Measurements from ENCODE around the gene MIF. TPM values are rescaled to one million over a fixed set of nuclear protein-coding genes. Genes with fewer than 3 reads are reported as not detected.
A peak's percentile ranks its signal among the peaks of the same experiment; 100 is the strongest.

Gene MIF
- 1,068 and 1,091 TPM in 2 replicates for total RNA-seq (2021)
- long read RNA-seq, transcript MIF-201 (3 exons, 939 nt), result major isoform, 348 of 352 reads
- long read RNA-seq, partial matches to known transcripts, result 0 of 352 reads
- long read RNA-seq, other reads (novel, unspliced or antisense), result 1 of 352 reads

GRCh38 chr22:23893945-23894709, at the start of gene MIF:
TSS of gene MIF (plus strand) at chr22:23894383. CDS start at chr22:23894475, 92 bp downstream.
- Histone ChIP-seq H3K14ac (ENCODE audit: insufficient read depth, low read length) (peak within 1 kb of the TSS; percentile 87), H3K9ac (ENCODE audit: extremely low read depth, insufficient read length, low read length) (peak within 1 kb of the TSS; percentile 74), H2BK12ac (ENCODE audit: insufficient read length, low read depth, low read length) (no peak within 1 kb of the TSS), H3K4me1 (ENCODE audit: insufficient read depth, low read length) (peaks cover 3% of the 10 kb centered on the region; the same call in 1 of the 2 replicates), H3K23me2 (ENCODE audit: insufficient read length, low read depth, low read length, poor library complexity, severe bottlenecking) (peaks cover 8% of the 10 kb centered on the region), H2BK20ac (ENCODE audit: low read depth, low read length, poor library complexity, severe bottlenecking) (no peak within 1 kb of the TSS), H2AFZ (ENCODE audit: low read length) (no peak within 1 kb of the TSS), H2BK5ac (ENCODE audit: insufficient read length, low read length) (no peak within 1 kb of the TSS), H3K79me1 (ENCODE audit: insufficient read depth, low read depth, low read length, poor library complexity, severe bottlenecking) (peaks cover 6% of the 10 kb centered on the region), H3K9me3 (ENCODE audit: control insufficient read depth, low read depth, low read length) (no peaks in the 10 kb centered on the region), H3K56ac (ENCODE audit: insufficient read length, low read depth, low read length) (no peak within 1 kb of the TSS), H3K4ac (ENCODE audit: low read depth, low read length) (no peak within 1 kb of the TSS; the same call in 1 of the 2 replicates), H3K27ac (ENCODE audit: insufficient read length, low read depth, low read length) (peak within 1 kb of the TSS; percentile 16), H2BK15ac (ENCODE audit: low read depth, low read length) (no peak within 1 kb of the TSS), H3K23ac (ENCODE audit: insufficient read length, low read depth, low read length) (no peak within 1 kb of the TSS), H3K79me2 (ENCODE audit: insufficient read depth, low read length) (no peaks in the 10 kb centered on the region), H4K20me1 (ENCODE audit: control insufficient read depth, insufficient read depth, insufficient read length) (no peaks in the 10 kb centered on the region), H3K27me3 (ENCODE audit: insufficient read depth, low read length) (no peaks in the 10 kb centered on the region; the same call in 1 of the 2 replicates), H3T11ph (ENCODE audit: low read length) (no peak within 1 kb of the TSS), H2BK120ac (ENCODE audit: low read depth, low read length, poor library complexity, severe bottlenecking) (no peak within 1 kb of the TSS), H4K8ac (replicated peaks; ENCODE audit: insufficient read length, low read depth, low read length) (no peak within 1 kb of the TSS), H3K18ac (ENCODE audit: insufficient read length, low read depth, low read length) (peak within 1 kb of the TSS; percentile 90), H4K5ac (ENCODE audit: insufficient read length, low read depth, low read length) (no peak within 1 kb of the TSS), H2AK5ac (ENCODE audit: insufficient read length, low read length) (no peak within 1 kb of the TSS), H3K4me2 (ENCODE audit: insufficient read depth, insufficient read length, low read length) (peak within 1 kb of the TSS; percentile 75), H4K91ac (ENCODE audit: insufficient read length, low read depth, low read length) (no peak within 1 kb of the TSS)
- WGBS (ENCODE audit: extremely low coverage, insufficient read length, low lambda C conversion rate), result no CpG with 5 or more reads among the region's 72 CpGs
- Mint-ChIP-seq H3K27me3 (ENCODE audit: low read depth) (peaks cover 21% of the 10 kb centered on the region), H3K36me3 (ENCODE audit: insufficient read depth in 1 of 3, low read depth in 3 of 3) (peaks cover 36 to 41% (median 38%) of the 10 kb centered on the region in 3 experiments), H3K27ac (peak within 1 kb of the TSS; percentile 98 to 99 (median 98)), H3K4me1 (peaks cover 45 to 53% of the 10 kb centered on the region in 2 experiments), H3K4me3 (peak within 1 kb of the TSS; percentile 94), H3K9me3 (peaks cover 14 to 18% of the 10 kb centered on the region in 2 experiments)
- peak; percentile 98 for DNase-seq
- TF ChIP-seq, protein P1, sequence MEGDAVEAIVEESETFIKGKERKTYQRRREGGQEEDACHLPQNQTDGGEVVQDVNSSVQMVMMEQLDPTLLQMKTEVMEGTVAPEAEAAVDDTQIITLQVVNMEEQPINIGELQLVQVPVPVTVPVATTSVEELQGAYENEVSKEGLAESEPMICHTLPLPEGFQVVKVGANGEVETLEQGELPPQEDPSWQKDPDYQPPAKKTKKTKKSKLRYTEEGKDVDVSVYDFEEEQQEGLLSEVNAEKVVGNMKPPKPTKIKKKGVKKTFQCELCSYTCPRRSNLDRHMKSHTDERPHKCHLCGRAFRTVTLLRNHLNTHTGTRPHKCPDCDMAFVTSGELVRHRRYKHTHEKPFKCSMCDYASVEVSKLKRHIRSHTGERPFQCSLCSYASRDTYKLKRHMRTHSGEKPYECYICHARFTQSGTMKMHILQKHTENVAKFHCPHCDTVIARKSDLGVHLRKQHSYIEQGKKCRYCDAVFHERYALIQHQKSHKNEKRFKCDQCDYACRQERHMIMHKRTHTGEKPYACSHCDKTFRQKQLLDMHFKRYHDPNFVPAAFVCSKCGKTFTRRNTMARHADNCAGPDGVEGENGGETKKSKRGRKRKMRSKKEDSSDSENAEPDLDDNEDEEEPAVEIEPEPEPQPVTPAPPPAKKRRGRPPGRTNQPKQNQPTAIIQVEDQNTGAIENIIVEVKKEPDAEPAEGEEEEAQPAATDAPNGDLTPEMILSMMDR (conservative IDR thresholded peaks at IDR 0.05), result peak; percentile 94
